Fibroblast of pulmonary artery (primary cell): ENCODE results near the gene EXOC6B.

Experiments
- DNase-seq: peaks from one replicate; pipeline ENCODE4 v3.0.0-alpha.2; 2010; ENCODE audit warnings: low read depth
- H3K4me3 ChIP-seq: replicated peaks from 2 replicates; pipeline ENCODE4 v1.5.1; 2011; ENCODE audit warnings: low read depth, mild to moderate bottlenecking, control low read depth, low read length, moderate library complexity
- TF ChIP-seq, protein P1 (sequence below): IDR thresholded peaks from 2 replicates; pipeline ENCODE4 v1.5.1; 2011; ENCODE audit warnings: mild to moderate bottlenecking, control low read depth, low read length, inconsistent platforms; ENCODE audit errors: missing control alignments

EXOC6B gene

GRCh38 chr2:72211350-72211749 lies 614.5 kb downstream of the EXOC6B start:
- no peak overlapping the region for H3K4me3 ChIP-seq
- TF ChIP-seq, protein P1, sequence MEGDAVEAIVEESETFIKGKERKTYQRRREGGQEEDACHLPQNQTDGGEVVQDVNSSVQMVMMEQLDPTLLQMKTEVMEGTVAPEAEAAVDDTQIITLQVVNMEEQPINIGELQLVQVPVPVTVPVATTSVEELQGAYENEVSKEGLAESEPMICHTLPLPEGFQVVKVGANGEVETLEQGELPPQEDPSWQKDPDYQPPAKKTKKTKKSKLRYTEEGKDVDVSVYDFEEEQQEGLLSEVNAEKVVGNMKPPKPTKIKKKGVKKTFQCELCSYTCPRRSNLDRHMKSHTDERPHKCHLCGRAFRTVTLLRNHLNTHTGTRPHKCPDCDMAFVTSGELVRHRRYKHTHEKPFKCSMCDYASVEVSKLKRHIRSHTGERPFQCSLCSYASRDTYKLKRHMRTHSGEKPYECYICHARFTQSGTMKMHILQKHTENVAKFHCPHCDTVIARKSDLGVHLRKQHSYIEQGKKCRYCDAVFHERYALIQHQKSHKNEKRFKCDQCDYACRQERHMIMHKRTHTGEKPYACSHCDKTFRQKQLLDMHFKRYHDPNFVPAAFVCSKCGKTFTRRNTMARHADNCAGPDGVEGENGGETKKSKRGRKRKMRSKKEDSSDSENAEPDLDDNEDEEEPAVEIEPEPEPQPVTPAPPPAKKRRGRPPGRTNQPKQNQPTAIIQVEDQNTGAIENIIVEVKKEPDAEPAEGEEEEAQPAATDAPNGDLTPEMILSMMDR: no peak
- no peak for DNase-seq

DNA sequence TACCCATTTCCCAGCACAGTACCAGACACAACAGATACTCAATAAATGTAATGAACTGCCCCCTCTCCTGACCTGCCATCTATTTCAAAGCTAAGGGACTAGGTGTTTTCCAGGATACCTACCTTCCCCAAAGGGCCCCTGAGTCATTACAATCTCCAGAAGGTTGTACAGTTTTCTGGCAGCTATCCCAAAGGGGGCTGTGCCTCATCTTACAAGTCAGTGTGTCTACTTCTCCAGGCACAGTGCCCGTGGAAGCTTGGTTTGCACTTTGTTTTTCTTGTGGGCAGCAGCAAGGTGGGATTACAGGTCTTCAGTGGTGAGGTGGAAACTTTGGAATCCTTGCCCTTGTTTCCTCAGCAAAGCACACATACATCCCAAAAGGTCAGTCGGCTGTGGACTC lies 615.4 kb downstream of the EXOC6B start:
- H3K4me3 ChIP-seq: no peak overlapping the region
- TF ChIP-seq, protein P1: no peak
- no peak for DNase-seq

DNA sequence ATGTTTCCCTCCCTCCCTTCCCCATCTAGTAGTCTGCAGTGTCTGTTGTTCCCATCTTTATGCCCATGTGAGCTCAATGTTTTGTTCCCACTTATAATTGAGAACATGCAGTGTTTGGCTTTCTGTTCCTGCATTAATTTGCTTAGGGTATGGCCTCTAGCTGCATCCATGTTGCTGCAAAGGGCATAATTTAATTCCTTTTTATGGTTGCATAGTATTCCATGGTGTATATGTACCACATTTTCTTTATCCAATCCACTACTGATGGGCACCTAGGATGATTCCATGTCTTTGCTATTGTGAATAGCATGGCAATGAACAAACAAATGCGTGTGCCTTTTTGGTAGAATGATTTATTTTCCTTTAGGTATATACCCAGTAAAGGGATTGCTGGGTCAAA lies 617.6 kb downstream of the EXOC6B start:
- TF ChIP-seq, protein P1: no peak
- H3K4me3 ChIP-seq: no peak overlapping the region
- DNase-seq: no peak

GRCh38 chr2:72207334-72207733 lies 618.5 kb downstream of the EXOC6B start:
- no peak for DNase-seq
- TF ChIP-seq, protein P1: no peak
- no peak overlapping the region for H3K4me3 ChIP-seq

GRCh38 chr2:72205504-72205881 lies 620.3 kb downstream of the EXOC6B start:
- TF ChIP-seq, protein P1: no peak
- no peak for DNase-seq
- no peak overlapping the region for H3K4me3 ChIP-seq

DNA sequence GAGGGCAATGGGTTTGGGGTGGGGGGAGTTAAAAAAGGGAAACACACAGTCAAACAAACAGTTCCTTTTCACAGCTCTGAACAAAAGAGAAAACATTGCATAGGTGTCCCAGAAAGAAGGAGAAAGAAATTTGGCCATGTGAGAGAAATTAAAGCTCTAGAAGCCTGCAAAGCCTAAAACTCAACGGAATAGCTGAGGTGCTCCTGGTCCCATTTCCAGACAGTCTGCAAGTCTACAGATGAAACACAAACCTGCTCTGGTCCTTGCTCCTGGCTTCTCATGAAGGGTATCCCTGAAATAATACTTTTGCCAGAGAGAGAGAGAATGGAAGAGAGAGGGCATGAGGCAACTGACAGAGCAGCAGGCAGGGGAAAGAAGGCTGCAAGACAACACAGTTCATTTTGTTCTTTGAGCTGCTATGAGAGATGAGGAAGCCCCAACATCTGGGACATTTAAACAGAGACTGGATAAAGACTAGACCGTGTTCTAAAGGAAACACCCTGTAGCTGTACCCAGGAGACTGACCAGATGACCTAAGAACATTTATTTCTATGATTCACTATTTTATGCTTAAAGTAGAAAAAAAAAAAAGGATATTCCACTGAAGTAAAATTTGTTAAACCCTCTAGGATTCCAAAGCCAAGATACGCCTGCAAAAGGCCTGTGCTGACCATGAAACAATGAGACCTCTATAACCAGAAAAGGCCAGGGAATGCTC lies 620.9 kb downstream of the EXOC6B start:
- no peak for DNase-seq
- TF ChIP-seq, protein P1: no peak
- no peak overlapping the region for H3K4me3 ChIP-seq

GRCh38 chr2:72204156-72204785 lies 621.6 kb downstream of the EXOC6B start:
- peak; percentile 27 for DNase-seq
- H3K4me3 ChIP-seq: no peak overlapping the region
- TF ChIP-seq, protein P1: no peak
